HAP-1 (cell line): ENCODE data around the gene IFT172.
A peak's percentile ranks its signal among the peaks of the same experiment; 100 is the strongest.
"Not testable (repeated sequence)": the region's sequence is repeated elsewhere in the genome, so short reads cannot be mapped to it uniquely, and the experiment has no call there.

ENCODE experiments used
- DNase-seq, 2 experiments: peaks; one replicate each; pipeline ENCODE4 v3.0.0-alpha.2; 2016 to 2020; ENCODE audit warnings: low spot score in 2 of 2
- H3K27me3 ChIP-seq: fragments of 250-450 bp; sonication (Bioruptor Pico); 2 replicates; pipeline ENCODE4 v1.5.1; 2020; ENCODE audit warnings: low read depth, mild to moderate bottlenecking, moderate library complexity
- H3K36me3 ChIP-seq: fragments of 250-450 bp; sonication (Bioruptor Pico); replicated peaks from 2 replicates; pipeline ENCODE4 v1.5.1; 2020; ENCODE audit warnings: mild to moderate bottlenecking
- H3K4me1 ChIP-seq: fragments of 250-450 bp; sonication (Bioruptor Pico); 2 replicates; pipeline ENCODE4 v1.5.1; 2020; ENCODE audit warnings: mild to moderate bottlenecking
- H3K4me3 ChIP-seq: fragments of 250-450 bp; sonication (Bioruptor Pico); 2 replicates; pipeline ENCODE4 v1.5.1; 2020; ENCODE audit warnings: mild to moderate bottlenecking, moderate library complexity
- H3K9me3 ChIP-seq: fragments of 250-450 bp; sonication (Bioruptor Pico); 2 replicates; pipeline ENCODE4 v1.5.1; 2020; ENCODE audit warnings: mild to moderate bottlenecking, moderate library complexity
- in situ Hi-C: fragments of 300-500 bp; cut with MboI; formaldehyde crosslinking; loops from 3 replicates; pipeline ENCODE4 v1.14.3; 2020; ENCODE audit warnings: low sequenced_read_pairs, inconsistent platforms, mixed read lengths

The IFT172 gene, protein sequence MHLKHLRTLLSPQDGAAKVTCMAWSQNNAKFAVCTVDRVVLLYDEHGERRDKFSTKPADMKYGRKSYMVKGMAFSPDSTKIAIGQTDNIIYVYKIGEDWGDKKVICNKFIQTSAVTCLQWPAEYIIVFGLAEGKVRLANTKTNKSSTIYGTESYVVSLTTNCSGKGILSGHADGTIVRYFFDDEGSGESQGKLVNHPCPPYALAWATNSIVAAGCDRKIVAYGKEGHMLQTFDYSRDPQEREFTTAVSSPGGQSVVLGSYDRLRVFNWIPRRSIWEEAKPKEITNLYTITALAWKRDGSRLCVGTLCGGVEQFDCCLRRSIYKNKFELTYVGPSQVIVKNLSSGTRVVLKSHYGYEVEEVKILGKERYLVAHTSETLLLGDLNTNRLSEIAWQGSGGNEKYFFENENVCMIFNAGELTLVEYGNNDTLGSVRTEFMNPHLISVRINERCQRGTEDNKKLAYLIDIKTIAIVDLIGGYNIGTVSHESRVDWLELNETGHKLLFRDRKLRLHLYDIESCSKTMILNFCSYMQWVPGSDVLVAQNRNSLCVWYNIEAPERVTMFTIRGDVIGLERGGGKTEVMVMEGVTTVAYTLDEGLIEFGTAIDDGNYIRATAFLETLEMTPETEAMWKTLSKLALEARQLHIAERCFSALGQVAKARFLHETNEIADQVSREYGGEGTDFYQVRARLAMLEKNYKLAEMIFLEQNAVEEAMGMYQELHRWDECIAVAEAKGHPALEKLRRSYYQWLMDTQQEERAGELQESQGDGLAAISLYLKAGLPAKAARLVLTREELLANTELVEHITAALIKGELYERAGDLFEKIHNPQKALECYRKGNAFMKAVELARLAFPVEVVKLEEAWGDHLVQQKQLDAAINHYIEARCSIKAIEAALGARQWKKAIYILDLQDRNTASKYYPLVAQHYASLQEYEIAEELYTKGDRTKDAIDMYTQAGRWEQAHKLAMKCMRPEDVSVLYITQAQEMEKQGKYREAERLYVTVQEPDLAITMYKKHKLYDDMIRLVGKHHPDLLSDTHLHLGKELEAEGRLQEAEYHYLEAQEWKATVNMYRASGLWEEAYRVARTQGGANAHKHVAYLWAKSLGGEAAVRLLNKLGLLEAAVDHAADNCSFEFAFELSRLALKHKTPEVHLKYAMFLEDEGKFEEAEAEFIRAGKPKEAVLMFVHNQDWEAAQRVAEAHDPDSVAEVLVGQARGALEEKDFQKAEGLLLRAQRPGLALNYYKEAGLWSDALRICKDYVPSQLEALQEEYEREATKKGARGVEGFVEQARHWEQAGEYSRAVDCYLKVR (N-terminal part only)

DNA sequence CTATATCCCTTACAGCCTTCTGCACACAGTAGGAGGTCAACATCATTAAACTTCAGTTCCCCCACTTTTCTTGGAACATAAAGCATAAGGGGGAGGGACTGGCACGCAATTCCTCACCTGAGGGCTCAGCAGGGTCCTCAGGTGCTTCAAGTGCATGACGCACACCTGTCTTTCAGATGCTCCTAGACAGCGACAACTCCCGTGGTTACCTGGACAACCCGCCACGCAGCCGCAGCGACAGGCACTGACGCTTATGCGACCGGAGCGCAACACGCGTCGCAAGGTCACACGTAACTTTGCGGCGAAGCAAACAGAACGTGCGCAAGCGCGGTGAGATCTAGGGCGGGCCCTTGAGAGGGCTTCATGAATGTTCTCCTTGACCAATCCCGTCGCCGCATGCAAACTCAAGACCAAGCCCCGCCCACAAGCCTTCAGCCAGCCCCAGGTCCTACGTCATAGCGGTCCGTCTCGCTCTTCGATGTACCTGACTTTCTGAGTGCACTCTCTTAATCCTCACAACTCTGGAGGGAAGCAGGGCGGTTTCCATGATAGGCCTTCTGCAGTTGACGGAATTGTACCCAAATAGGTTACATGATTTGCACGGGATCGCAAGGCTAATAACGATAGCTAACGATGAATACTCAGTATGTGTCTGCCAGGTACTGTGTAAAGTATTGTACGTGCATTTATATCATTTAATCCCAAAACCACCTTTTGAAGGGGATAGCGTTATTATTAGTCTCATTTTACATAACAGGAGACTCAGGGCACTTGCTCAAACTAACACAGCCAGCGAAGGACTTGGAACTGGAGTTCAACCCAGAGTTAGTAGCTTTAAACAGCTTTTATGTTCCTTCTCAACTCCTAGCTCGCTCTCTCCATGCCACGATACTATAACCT, at the start of gene IFT172:
Gene IFT172 (minus strand): TSS at position 246 of the 900 bp plus-strand sequence. CDS start 90 bp downstream, at position 156.
- no peaks in the 10 kb centered on the region; the same call in none of the 2 replicates for H3K36me3 ChIP-seq
- DNase-seq, result peak; percentile 100
- no peaks in the 10 kb centered on the region for H3K9me3 ChIP-seq
- in situ Hi-C loops, result no loop called here
- peak within 1 kb of the TSS; percentile 45 for H3K4me3 ChIP-seq
- no peaks in the 10 kb centered on the region for H3K27me3 ChIP-seq
- peaks cover 9% of the 10 kb centered on the region for H3K4me1 ChIP-seq

DNA sequence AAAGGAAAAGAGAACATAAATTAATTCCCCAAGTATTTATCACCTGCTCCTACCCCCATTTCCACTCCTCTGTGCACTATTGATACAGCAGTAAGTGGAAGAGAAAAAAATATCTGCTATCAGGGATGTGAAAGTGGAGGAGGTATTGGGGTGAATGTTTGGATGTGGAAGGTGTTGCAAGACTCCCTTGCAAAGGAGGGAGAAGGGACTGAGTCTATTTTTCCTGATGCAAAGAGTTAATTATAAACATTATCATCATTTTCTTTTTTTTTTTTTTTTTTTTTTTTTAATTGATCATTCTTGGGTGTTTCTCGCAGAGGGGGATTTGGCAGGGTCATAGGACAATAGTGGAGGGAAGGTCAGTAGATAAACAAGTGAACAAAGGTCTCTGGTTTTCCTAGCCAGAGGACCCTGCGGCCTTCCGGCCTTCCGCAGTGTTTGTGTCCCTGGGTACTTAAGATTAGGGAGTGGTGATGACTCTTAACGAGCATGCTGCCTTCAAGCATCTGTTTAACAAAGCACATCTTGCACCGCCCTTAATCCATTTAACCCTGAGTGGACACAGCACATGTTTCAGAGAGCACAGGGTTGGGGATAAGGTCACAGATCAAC, 49.4 kb upstream of the IFT172 start:
- in situ Hi-C loops, H3K4me3 ChIP-seq, H3K27me3 ChIP-seq, H3K4me1 ChIP-seq, DNase-seq, H3K36me3 ChIP-seq, H3K9me3 ChIP-seq: not testable (repeated sequence)

DNA sequence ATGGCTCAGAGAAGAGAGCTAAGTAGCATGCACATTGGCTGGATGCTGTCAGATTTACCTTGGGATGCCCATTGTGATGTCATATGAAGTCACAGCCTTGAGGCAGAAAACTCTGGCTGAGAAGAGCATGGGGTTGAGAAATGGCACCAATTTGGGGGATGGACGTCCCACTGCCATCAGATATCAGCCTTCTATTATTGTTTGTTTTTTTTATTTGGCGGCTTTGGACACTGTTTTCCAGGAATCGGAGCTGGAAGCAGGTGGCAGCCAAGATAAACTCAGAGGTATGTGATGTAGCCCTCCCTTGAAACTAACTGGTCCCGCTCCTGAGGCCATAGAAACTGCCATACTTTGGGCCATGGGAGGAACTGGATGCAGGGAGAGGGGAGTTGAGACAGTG, 47.7 kb upstream of the IFT172 start:
- in situ Hi-C loops, result no loop called here
- DNase-seq, result no peak
- no peak overlapping the region for H3K4me3 ChIP-seq
- no peaks in the 10 kb centered on the region for H3K36me3 ChIP-seq
- H3K4me1 ChIP-seq, result no peaks in the 10 kb centered on the region
- no peaks in the 10 kb centered on the region for H3K9me3 ChIP-seq
- H3K27me3 ChIP-seq, result no peaks in the 10 kb centered on the region

DNA sequence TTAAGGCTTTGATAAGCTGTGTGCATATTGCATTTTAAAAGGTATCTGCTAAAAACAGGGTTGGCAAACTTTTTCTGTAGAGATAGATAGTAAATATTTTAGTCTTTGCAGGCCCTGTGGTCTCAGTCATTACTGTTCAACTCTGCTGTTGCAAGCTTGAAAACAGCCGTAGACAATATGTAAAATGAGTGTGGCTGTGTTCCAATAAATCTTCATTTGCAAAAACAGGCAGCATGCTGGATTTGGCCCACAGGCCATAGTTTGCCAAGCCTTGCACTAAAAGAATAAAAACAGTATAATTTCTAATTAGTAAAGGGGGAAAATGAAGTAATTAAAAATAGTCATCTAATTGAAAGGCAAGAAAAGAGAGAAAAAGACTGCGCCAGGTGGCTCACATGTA, 42.4 kb upstream of the IFT172 start:
- no peaks in the 10 kb centered on the region for H3K4me1 ChIP-seq
- DNase-seq, result no peak
- H3K9me3 ChIP-seq, result no peaks in the 10 kb centered on the region
- in situ Hi-C loops, result no loop called here
- H3K27me3 ChIP-seq, result no peaks in the 10 kb centered on the region
- no peak overlapping the region for H3K4me3 ChIP-seq
- H3K36me3 ChIP-seq, result no peaks in the 10 kb centered on the region

DNA sequence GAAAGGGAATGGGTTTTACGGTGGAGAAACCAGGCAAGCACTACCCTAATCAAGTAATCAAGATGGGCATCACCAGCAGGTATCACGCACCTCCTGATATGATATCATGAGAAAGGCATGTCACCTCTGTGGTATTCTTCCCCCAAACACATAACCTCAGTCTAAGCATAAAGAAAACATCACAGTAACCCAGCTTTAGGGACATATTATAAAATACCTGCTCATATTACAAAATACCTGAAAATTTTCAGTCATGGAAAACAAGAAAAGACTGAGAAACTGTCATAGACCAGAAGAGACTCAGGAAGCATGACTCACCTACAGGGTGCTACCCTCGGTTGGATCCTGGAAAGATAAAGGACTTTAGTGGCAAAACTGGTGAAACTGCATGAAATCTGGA, 37.6 kb upstream of the IFT172 start:
- Histone ChIP-seq H3K4me3 (no peak overlapping the region), H3K27me3 (no peaks in the 10 kb centered on the region), H3K36me3 (no peaks in the 10 kb centered on the region), H3K4me1 (no peaks in the 10 kb centered on the region), H3K9me3 (no peaks in the 10 kb centered on the region)
- in situ Hi-C loops, result no loop called here
- DNase-seq, result no peak

DNA sequence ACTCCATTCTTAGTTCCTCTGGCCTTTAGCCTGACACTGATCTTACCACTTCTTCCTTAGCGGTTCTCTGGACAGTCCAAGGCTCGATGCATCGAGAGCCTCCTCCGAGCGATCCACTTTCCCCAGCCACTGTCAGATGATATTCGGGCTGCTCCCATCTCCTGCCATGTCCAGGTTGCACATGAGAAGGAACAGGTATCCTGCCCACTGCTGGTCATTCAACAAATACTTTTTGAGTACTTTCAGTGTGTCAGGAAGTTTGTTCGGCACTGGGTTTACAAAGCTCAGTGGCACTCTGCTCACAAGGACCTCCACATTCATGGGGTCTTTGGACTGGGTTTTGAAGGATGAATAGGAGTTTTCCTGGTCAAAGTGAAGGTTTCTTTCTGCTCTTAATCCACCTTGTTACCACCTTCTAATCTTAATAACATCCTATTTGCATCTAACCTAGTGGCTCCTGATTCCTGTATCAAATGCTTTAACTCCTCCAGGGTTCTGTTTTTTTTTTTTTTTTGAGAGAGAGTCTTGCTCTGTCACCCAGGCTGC, 32.9 kb upstream of the IFT172 start:
- no peaks in the 10 kb centered on the region for H3K27me3 ChIP-seq

DNA sequence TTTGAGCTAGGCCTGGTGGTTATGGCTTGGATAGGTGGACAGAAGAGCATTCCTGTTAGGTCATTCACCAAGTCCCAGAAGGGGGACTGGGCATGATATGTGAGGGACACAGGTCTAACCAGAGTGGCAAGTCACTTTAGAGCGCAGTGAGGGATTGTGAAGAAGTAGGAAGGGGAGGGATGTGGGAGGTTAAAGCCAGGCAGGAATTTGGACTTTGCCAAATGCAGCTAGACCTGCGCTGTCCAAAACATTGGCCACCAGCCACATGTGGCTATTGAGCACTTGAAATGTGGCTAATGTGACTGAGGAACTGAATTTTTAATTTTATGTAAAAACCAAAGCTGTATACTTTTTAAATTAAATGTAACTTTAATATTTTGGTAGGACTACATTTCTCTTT, 30.8 kb upstream of the IFT172 start:
- in situ Hi-C loops, result no loop called here
- H3K4me3 ChIP-seq, result no peak overlapping the region
- no peaks in the 10 kb centered on the region for H3K9me3 ChIP-seq
- no peaks in the 10 kb centered on the region for H3K4me1 ChIP-seq
- no peak for DNase-seq
- H3K27me3 ChIP-seq, result no peaks in the 10 kb centered on the region
- no peaks in the 10 kb centered on the region for H3K36me3 ChIP-seq

More for the DNA sequence above, 32.9 kb upstream of the IFT172 start:
- H3K36me3 ChIP-seq, result no peaks in the 10 kb centered on the region
- no peaks in the 10 kb centered on the region for H3K4me1 ChIP-seq
- DNase-seq, result no peak
- no peaks in the 10 kb centered on the region for H3K9me3 ChIP-seq
- in situ Hi-C loops, result no loop called here
- H3K4me3 ChIP-seq, result no peak overlapping the region

DNA sequence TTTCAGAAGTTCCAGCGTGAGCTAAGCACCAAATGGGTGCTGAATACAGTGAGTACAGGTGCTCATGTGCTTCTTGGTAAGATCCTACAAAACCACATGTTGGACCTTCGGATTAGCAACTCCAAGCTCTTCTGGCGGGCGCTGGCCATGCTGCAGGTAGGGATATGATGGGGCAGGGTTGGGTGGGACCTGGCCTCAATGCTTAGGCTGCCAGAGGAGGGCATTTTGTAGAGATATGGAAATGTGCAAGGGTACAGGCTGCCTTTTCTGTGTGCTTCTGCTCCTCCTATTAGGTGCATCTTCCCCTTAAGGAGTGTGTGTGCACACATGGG, 29.2 kb upstream of the IFT172 start:
- Histone ChIP-seq H3K4me1 (no peaks in the 10 kb centered on the region), H3K9me3 (no peaks in the 10 kb centered on the region), H3K36me3 (no peaks in the 10 kb centered on the region), H3K4me3 (no peak overlapping the region), H3K27me3 (no peaks in the 10 kb centered on the region)
- no peak for DNase-seq
- in situ Hi-C loops, result no loop called here

DNA sequence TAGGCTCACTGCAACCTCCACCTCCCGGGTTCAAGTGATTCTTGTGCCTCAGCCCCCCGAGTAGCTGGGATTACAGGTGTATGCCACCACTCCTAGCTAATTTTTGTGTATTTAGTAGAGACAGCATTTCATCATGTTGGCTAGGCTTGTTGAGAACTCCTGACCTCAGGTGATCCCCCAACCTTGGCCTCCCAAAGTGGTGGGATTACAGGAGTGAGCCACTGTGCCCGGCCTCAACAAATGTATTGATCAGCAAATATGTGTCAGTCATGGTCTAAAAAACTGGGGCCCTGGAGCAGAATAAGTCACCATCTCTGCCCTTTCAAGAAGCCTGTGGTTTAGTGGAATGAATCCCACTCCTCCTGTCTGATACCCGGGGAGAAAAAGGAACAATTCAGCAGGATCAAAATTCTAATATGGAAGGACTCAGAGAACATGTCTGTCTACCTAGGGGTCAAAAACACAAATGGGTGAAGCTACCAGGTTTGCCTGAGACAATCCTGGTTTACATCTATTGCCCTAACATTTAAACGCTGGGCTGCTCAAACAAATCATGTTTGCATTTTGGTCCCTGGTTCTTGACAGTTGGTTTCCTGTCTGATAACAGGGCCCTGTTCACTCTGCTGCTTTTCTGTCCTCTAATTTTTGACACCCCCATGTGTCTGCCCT, 28.7 kb upstream of the IFT172 start:
- no peaks in the 10 kb centered on the region for H3K9me3 ChIP-seq
- in situ Hi-C loops, result no loop called here

DNA sequence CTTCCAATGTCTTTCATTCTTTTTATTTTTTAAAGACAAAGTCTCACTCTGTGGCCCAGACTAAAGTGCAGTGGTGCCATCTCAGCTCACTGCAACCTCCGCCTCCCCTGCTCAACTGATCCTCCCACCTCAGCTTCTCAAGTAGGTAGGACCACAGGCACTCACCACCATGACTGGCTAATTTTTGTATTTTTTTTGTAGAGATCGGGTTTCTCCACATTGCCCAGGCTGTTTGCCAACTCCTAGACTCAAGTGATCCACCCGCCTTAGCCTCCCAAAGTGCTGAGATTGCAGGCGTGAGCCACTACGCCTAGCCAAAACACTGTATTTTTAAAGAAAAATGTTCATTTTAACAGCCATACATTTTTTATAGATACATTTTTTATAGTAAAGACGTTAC, 19.8 kb upstream of the IFT172 start:
- Histone ChIP-seq H3K36me3 (no peaks in the 10 kb centered on the region), H3K4me1 (no peaks in the 10 kb centered on the region), H3K27me3 (no peaks in the 10 kb centered on the region), H3K9me3 (no peaks in the 10 kb centered on the region), H3K4me3 (no peak overlapping the region)
- in situ Hi-C loops, result no loop called here
- DNase-seq, result no peak

More for the DNA sequence above, 28.7 kb upstream of the IFT172 start:
- no peak for DNase-seq
- Histone ChIP-seq H3K36me3 (no peaks in the 10 kb centered on the region), H3K27me3 (no peaks in the 10 kb centered on the region), H3K4me3 (no peak overlapping the region), H3K4me1 (no peaks in the 10 kb centered on the region)

DNA sequence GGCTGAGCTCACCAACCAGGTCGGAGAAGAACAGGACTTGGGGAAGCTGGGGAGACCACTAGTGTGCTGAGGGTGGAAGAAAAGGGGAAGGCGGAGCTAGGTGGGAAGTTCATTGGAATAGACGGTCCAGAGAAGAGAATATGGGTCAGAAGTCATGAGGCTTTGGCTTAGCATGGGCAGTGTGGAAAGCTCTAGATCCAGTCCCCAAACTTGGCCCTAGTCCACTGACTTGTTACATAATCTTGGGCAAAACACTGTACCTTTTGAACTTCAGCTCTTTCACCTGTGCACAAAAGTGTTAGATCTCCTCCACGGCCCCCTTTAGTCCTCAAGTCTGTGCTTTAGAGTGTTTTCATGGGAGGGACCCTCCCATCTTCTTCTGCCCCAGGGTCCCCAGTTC, 17.8 kb upstream of the IFT172 start:
- Histone ChIP-seq H3K36me3 (no peaks in the 10 kb centered on the region), H3K27me3 (no peaks in the 10 kb centered on the region), H3K4me1 (peaks cover 11% of the 10 kb centered on the region), H3K4me3 (no peak overlapping the region), H3K9me3 (no peaks in the 10 kb centered on the region)
- in situ Hi-C loops, result no loop called here
- no peak for DNase-seq

DNA sequence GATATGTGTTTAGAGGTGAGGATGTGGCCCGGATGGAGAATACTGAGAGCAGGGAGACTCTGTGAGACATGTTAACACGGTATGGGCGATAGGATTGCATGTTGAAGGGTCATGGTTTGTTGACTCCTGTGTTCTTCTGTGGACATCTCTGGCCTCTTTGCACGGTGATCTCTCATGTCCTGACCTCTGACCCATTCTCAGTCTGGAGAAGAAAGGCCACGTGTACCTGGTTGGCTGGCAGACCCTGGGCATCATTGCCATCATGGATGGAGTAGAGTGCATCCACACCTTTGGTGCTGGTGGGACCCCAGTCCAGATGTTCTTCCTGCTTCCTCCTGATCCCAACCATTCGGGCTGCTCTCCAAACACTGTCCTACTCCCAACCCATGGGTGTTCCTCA, 17.0 kb upstream of the IFT172 start:
- no peaks in the 10 kb centered on the region for H3K9me3 ChIP-seq
- no peak overlapping the region for H3K4me3 ChIP-seq
- no peaks in the 10 kb centered on the region for H3K27me3 ChIP-seq
- no peak for DNase-seq
- H3K4me1 ChIP-seq, result peaks cover 11% of the 10 kb centered on the region
- in situ Hi-C loops, result no loop called here
- H3K36me3 ChIP-seq, result no peaks in the 10 kb centered on the region
